SK-N-SH (cell line): ENCODE data around the gene YOD1.

Experiments used
- CTCF ChIP-seq: fragments of 200-600 bp; sonication (generic); IDR thresholded peaks from 2 replicates; pipeline ENCODE4 v1.6.1; 2017; ENCODE audit warnings: antibody characterized with exemption, mild to moderate bottlenecking, moderate library complexity
- EP300 ChIP-seq, 2 experiments: IDR thresholded peaks; 2 replicates each; pipeline versions ENCODE4 v1.4.0 to v1.6.1; 2012; ENCODE audit warnings: borderline replicate concordance in 1 of 2, low read depth in 1 of 2, low read length in 1 of 2
- EZH2phosphoT487 ChIP-seq: fragments of 200-600 bp; sonication (generic); IDR thresholded peaks from 2 replicates; pipeline ENCODE4 v1.6.1; 2017; ENCODE audit warnings: low read depth, mixed run types, mild to moderate bottlenecking, antibody characterized with exemption, moderate library complexity, borderline replicate concordance
- FOXM1 ChIP-seq: IDR thresholded peaks from 2 replicates; pipeline ENCODE4 v1.4.0; 2012; ENCODE audit warnings: low read depth, mild to moderate bottlenecking
- GATA2 ChIP-seq: sonication (generic); formaldehyde crosslinking; IDR thresholded peaks from 2 replicates; pipeline ENCODE4 v1.5.0; 2020; ENCODE audit warnings: mild to moderate bottlenecking, missing genetic modification reagents
- MAX ChIP-seq: IDR thresholded peaks from 2 replicates; pipeline ENCODE4 v1.4.0; 2012; ENCODE audit warnings: low read depth
- MXI1 ChIP-seq: IDR thresholded peaks from 2 replicates; pipeline ENCODE4 v1.6.1; 2012; ENCODE audit warnings: mild to moderate bottlenecking, low read depth, low read length, improper control_type of control experiment
- NFIC ChIP-seq: IDR thresholded peaks from 2 replicates; pipeline ENCODE4 v1.4.0; 2012; ENCODE audit warnings: borderline replicate concordance
- POLR2AphosphoS5 ChIP-seq: IDR thresholded peaks from 2 replicates; pipeline ENCODE4 v1.6.1; 2012; ENCODE audit warnings: low read depth, low read length
- REST ChIP-seq: IDR thresholded peaks from 2 replicates; pipeline ENCODE4 v1.6.1; 2012; ENCODE audit warnings: mild to moderate bottlenecking, low read depth, low read length, moderate library complexity
- SMC3 ChIP-seq: IDR thresholded peaks from 2 replicates; pipeline ENCODE4 v1.6.1; 2012; ENCODE audit warnings: low read depth, low read length, improper control_type of control experiment
- TCF12 ChIP-seq: IDR thresholded peaks from 2 replicates; pipeline ENCODE4 v1.4.0; 2012
- YY1 ChIP-seq: IDR thresholded peaks from 2 replicates; pipeline ENCODE4 v1.4.0; 2012; ENCODE audit warnings: low read depth, mild to moderate bottlenecking

GRCh38 chr1:207039380-207040180 lies 11.4 kb downstream of the YOD1 start:
- TF ChIP-seq EZH2phosphoT487 (no peak), EP300 (IDR thresholded peaks at IDR 0.05; ENCODE audit: borderline replicate concordance in 1 of 2, low read depth in 1 of 2, low read length in 1 of 2) (no peak), TCF12 (no peak), GATA2 (CRISPR knock-in tag) (no peak), CTCF (no peak), POLR2AphosphoS5 (no peak), REST (no peak), NFIC (no peak), SMC3 (no peak), YY1 (no peak), MXI1 (no peak), FOXM1 (no peak), MAX (no peak)
